ENCODE data around the gene RCCD1. TPM values are rescaled to one million over a fixed set of nuclear protein-coding genes. Genes with fewer than 3 reads are reported as not detected.

Gene RCCD1
- total and polyA plus RNA-seq, 2 donors (not counting 3 experiments of a cell fraction or from before 2014, with no cell fraction given) = 8.8 to 15.3 TPM

DNA sequence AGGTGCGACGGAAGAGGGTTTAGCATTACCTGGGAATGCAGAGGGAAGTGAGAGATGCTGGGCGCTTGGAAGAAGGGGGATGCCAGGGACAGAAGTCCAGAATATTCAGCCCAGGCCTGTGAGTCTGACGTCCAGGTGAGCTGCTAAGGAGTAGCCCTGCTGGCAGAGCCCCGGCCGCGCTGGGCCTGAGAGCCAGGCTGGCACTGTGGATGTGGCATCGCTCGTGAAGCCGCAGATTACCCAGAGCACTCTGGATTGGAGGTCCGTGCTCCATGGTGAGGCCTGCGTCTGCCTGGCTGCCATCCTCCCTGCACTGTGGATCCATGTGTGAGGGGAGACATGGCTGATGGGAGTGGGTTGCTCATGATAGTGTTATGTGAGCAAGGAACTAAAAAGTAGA, 37.1 kb upstream of the RCCD1 start:
- Histone ChIP-seq H3K27me3 (ENCODE audit: control insufficient read depth in 2 of 2, insufficient read depth in 2 of 2, low read length in 2 of 2) (no peaks in the 10 kb centered on the region), H3K9me3 (replicated peaks; ENCODE audit: control insufficient read depth, insufficient read depth, low read length) (no peaks in the 10 kb centered on the region), H3K79me2 (ENCODE audit: control insufficient read depth, insufficient read depth, low read length) (no peaks in the 10 kb centered on the region), H2AFZ (ENCODE audit: low read depth, low read length) (no peak overlapping the region), H3K36me3 (ENCODE audit: control insufficient read depth in 2 of 2, extremely low read depth in 1 of 2, insufficient read depth in 2 of 2, low read length in 2 of 2) (peaks cover 2 to 53% of the 10 kb centered on the region in 2 experiments), H3K27ac (ENCODE audit: insufficient read depth, low read depth, low read length) (no peak overlapping the region), H3K4me2 (ENCODE audit: insufficient read depth, low read length) (no peak overlapping the region), H3K9me1 (replicated peaks; ENCODE audit: control insufficient read depth, extremely low read depth, insufficient read depth, low read length) (no peaks in the 10 kb centered on the region), H4K20me1 (replicated peaks; ENCODE audit: control insufficient read depth, extremely low read depth, insufficient read depth, low read length) (no peaks in the 10 kb centered on the region), H3K4me3 (replicated peaks in 1 of 3; ENCODE audit: insufficient read depth in 1 of 3, low read depth in 1 of 3, low read length in 3 of 3) (no peak overlapping the region), H3K4me1 (ENCODE audit: control insufficient read depth, extremely low read depth, insufficient read depth, low read length) (no peaks in the 10 kb centered on the region), H3K9ac (replicated peaks; ENCODE audit: extremely low read depth, insufficient read depth, low read length) (no peak overlapping the region)
- BruUV-seq (replicated peaks) = no TSS peak
- no peak for TF ChIP-seq POLR2AphosphoS5 (IDR thresholded peaks at IDR 0.05; ENCODE audit: insufficient read depth, low read depth, low read length)
- TF ChIP-seq, protein P1, sequence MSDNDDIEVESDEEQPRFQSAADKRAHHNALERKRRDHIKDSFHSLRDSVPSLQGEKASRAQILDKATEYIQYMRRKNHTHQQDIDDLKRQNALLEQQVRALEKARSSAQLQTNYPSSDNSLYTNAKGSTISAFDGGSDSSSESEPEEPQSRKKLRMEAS (IDR thresholded peaks at IDR 0.05; ENCODE audit: insufficient read depth, insufficient read length) = no peak
- intact Hi-C loops (cut with micrococcal nuclease) (no loop called here), dilution Hi-C loops (cut with MboI; ENCODE audit: extremely low pct_ligation_motif_present, low sequenced_read_pairs) (no loop called here)
- ChIA-PET POLR2A (no interaction called here), CTCF (interaction anchor here (1.6 to 2.0 kb wide), 2 partner anchors 15 kb away, joined by 3 to 8 read pairs; partner anchors contain the start of genes HDDC3 and MAN2A2)
- FAIRE-seq = no peak
- DNase-seq (ENCODE audit: low read depth, low spot score) = no peak

DNA sequence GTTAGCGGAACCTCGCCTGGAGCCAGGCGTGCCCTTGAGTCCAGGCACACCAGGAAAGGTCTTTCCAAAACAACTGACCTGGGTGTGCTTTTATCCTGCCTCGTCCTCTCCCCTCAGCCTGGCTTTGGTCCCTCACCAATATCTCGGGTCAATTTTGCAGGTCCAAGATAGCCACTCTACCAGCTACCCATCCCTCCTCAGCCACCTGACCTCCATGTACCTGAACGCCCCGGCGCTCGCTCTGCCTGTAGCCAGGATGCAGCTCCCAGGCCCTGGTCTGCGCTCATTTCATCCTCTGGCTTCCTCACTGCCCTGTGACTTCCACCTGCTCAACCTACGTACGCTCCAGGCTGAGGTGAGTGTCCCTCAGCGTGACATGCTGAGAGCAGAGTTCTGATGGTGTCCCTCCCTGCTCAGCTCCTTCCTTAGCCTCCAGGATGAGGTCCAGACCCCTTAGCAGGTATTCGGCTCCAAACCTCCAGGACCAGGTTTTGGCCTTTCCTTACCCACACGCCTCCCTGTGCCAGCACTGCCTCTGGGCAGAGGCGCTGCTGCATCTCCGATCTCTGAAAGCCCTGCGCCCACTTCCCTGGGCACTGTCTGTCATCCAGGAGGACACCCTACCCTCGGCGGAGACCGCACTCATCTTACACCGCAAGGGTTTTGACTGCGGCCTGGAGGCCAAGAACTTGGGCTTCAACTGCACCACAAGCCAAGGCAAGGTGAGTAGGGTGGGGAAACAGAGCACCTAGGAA, 36.5 kb upstream of the RCCD1 start:
- no peak overlapping the region for H3K27ac ChIP-seq (ENCODE audit: insufficient read depth, low read depth, low read length)
- CTCF ChIA-PET = interaction anchor here (1.6 to 2.0 kb wide), 2 partner anchors 14 to 15 kb away, joined by 3 to 8 read pairs; partner anchors contain the start of genes HDDC3 and MAN2A2
- no peaks in the 10 kb centered on the region for H4K20me1 ChIP-seq (replicated peaks; ENCODE audit: control insufficient read depth, extremely low read depth, insufficient read depth, low read length)
- no peak overlapping the region for H2AFZ ChIP-seq (ENCODE audit: low read depth, low read length)
- H3K79me2 ChIP-seq (ENCODE audit: control insufficient read depth, insufficient read depth, low read length) = no peaks in the 10 kb centered on the region
- FAIRE-seq = no peak
- H3K9me3 ChIP-seq (replicated peaks; ENCODE audit: control insufficient read depth, insufficient read depth, low read length) = no peaks in the 10 kb centered on the region
- no peaks in the 10 kb centered on the region for H3K27me3 ChIP-seq (ENCODE audit: control insufficient read depth in 2 of 2, insufficient read depth in 2 of 2, low read length in 2 of 2)
- H3K4me2 ChIP-seq (ENCODE audit: insufficient read depth, low read length) = no peak overlapping the region
- intact Hi-C loops (cut with micrococcal nuclease) (no loop called here), dilution Hi-C loops (cut with MboI; ENCODE audit: extremely low pct_ligation_motif_present, low sequenced_read_pairs) (no loop called here)
- no peaks in the 10 kb centered on the region for H3K4me1 ChIP-seq (ENCODE audit: control insufficient read depth, extremely low read depth, insufficient read depth, low read length)
- no peak for TF ChIP-seq EZH2 (IDR thresholded peaks at IDR 0.05; ENCODE audit: borderline replicate concordance, low read depth, low read length, severe bottlenecking)
- TF ChIP-seq FOS (IDR thresholded peaks at IDR 0.05; ENCODE audit: borderline replicate concordance, insufficient read depth, low read length) = no peak
- TF ChIP-seq GATA2 (IDR thresholded peaks at IDR 0.05; ENCODE audit: insufficient read depth, insufficient read length, low read depth, low read length) = no peak
- no peak for TF ChIP-seq MYC (IDR thresholded peaks at IDR 0.05; ENCODE audit: low read depth, low read length)
- TF ChIP-seq, protein P1 (IDR thresholded peaks at IDR 0.05; ENCODE audit: insufficient read depth, insufficient read length) = no peak
- no peak for TF ChIP-seq CTCF (IDR thresholded peaks at IDR 0.05; ENCODE audit: extremely low read depth in 1 of 2, insufficient read depth in 1 of 2, low read depth in 1 of 2, low read length in 2 of 2)
- no peak for TF ChIP-seq POLR2A (IDR thresholded peaks at IDR 0.05; ENCODE audit: low read depth, low read length)
- TF ChIP-seq POLR2AphosphoS5 (IDR thresholded peaks at IDR 0.05; ENCODE audit: insufficient read depth, low read depth, low read length) = no peak
- TF ChIP-seq JUN (IDR thresholded peaks at IDR 0.05; ENCODE audit: borderline replicate concordance, insufficient read depth, insufficient read length, low read depth) = no peak
- H3K4me3 ChIP-seq (replicated peaks in 1 of 3; ENCODE audit: insufficient read depth in 1 of 3, low read depth in 1 of 3, low read length in 3 of 3) = no peak overlapping the region
- no peak for DNase-seq (ENCODE audit: low read depth, low spot score)
- POLR2A ChIA-PET = no interaction called here
- H3K9ac ChIP-seq (replicated peaks; ENCODE audit: extremely low read depth, insufficient read depth, low read length) = no peak overlapping the region
- H3K36me3 ChIP-seq (ENCODE audit: control insufficient read depth in 2 of 2, extremely low read depth in 1 of 2, insufficient read depth in 2 of 2, low read length in 2 of 2) = peaks cover 2 to 48% of the 10 kb centered on the region in 2 experiments
- H3K9me1 ChIP-seq (replicated peaks; ENCODE audit: control insufficient read depth, extremely low read depth, insufficient read depth, low read length) = no peaks in the 10 kb centered on the region
- no TSS peak for BruUV-seq (replicated peaks)
